Measurements from ENCODE around the gene ARL4C.
"Not testable (repeated sequence)": the region's sequence is repeated elsewhere in the genome, so short reads cannot be mapped to it uniquely, and the experiment has no call there.

Gene ARL4C

GRCh38 chr2:234472155-234472554 lies 24.7 kb downstream of the ARL4C start:
- no peak for DNase-seq

- no peak for DNase-seq
Observed at GRCh38 chr2:234469972-234470371, 26.9 kb downstream of the ARL4C start.

- no peak for DNase-seq
Observed at GRCh38 chr2:234469251-234469845, 27.5 kb downstream of the ARL4C start.

GRCh38 chr2:234468503-234468902 lies 28.4 kb downstream of the ARL4C start:
- no peak for DNase-seq

- no peak for DNase-seq
Observed at GRCh38 chr2:234467289-234467688, 29.6 kb downstream of the ARL4C start.

- DNase-seq, result no peak
Observed at GRCh38 chr2:234464291-234464645, 32.6 kb downstream of the ARL4C start.

GRCh38 chr2:234463626-234464290 lies 33.1 kb downstream of the ARL4C start:
- peak; percentile 56 for DNase-seq

GRCh38 chr2:234462218-234462992 lies 34.5 kb downstream of the ARL4C start:
- DNase-seq, result no peak

- DNase-seq, result no peak
Observed at GRCh38 chr2:234459401-234460009, 37.4 kb downstream of the ARL4C start.

GRCh38 chr2:234458466-234458865 lies 38.4 kb downstream of the ARL4C start:
- DNase-seq, result no peak

- DNase-seq, result no peak
Observed at GRCh38 chr2:234457421-234457820, 39.5 kb downstream of the ARL4C start.

GRCh38 chr2:234455246-234455645 lies 41.6 kb downstream of the ARL4C start:
- not testable (repeated sequence) for DNase-seq

GRCh38 chr2:234454433-234454832 lies 42.4 kb downstream of the ARL4C start:
- no peak for DNase-seq

- DNase-seq, result no peak
Observed at GRCh38 chr2:234453216-234453615, 43.7 kb downstream of the ARL4C start.

GRCh38 chr2:234451852-234452625 lies 44.8 kb downstream of the ARL4C start:
- no peak for DNase-seq

GRCh38 chr2:234451242-234451641 lies 45.6 kb downstream of the ARL4C start:
- no peak for DNase-seq

- no peak for DNase-seq
Observed at GRCh38 chr2:234450431-234451124, 46.3 kb downstream of the ARL4C start.

GRCh38 chr2:234448506-234449184 lies 48.2 kb downstream of the ARL4C start:
- DNase-seq, result no peak

- DNase-seq, result no peak
Observed at GRCh38 chr2:234447963-234448362, 48.9 kb downstream of the ARL4C start.

- no peak for DNase-seq
Observed at GRCh38 chr2:234447189-234447588, 49.7 kb downstream of the ARL4C start.

GRCh38 chr2:234446404-234447076 lies 50.3 kb downstream of the ARL4C start:
- DNase-seq, result peak; percentile 69
